Ishikawa (cell line): Measurements from ENCODE around the gene ATP13A3.
A peak's percentile ranks its signal among the peaks of the same experiment; 100 is the strongest.

Experiments
- CEBPB ChIP-seq: IDR thresholded peaks from 2 replicates; pipeline ENCODE4 v1.6.1; 2012
- CREB1 ChIP-seq: IDR thresholded peaks from 2 replicates; pipeline ENCODE4 v1.6.1; 2012; ENCODE audit warnings: low read depth
- EGR1 ChIP-seq: IDR thresholded peaks from 2 replicates; pipeline ENCODE4 v1.6.1; 2012
- EP300 ChIP-seq: IDR thresholded peaks from 2 replicates; pipeline ENCODE4 v1.6.1; 2012; ENCODE audit warnings: borderline replicate concordance
- FOXM1 ChIP-seq: IDR thresholded peaks from 2 replicates; pipeline ENCODE4 v1.6.1; 2012; ENCODE audit warnings: low read depth, borderline replicate concordance
- NFIC ChIP-seq: IDR thresholded peaks from 2 replicates; pipeline ENCODE4 v1.6.1; 2012
- RAD21 ChIP-seq: IDR thresholded peaks from 2 replicates; pipeline ENCODE4 v1.6.1; 2012; ENCODE audit warnings: low read depth
- TAF1 ChIP-seq: IDR thresholded peaks from 2 replicates; pipeline ENCODE4 v1.6.1; 2012; ENCODE audit warnings: low read depth, mild to moderate bottlenecking
- TCF12 ChIP-seq: IDR thresholded peaks from 2 replicates; pipeline ENCODE4 v1.6.1; 2012; ENCODE audit warnings: low read depth
- TEAD4 ChIP-seq: IDR thresholded peaks from 2 replicates; pipeline ENCODE4 v1.6.1; 2012
- YY1 ChIP-seq: IDR thresholded peaks from 2 replicates; pipeline ENCODE4 v1.6.1; 2012; ENCODE audit warnings: low read depth
- ZBTB7A ChIP-seq: IDR thresholded peaks from 2 replicates; pipeline ENCODE4 v1.6.1; 2012; ENCODE audit warnings: low read depth
- TF ChIP-seq, protein P1 (sequence below): IDR thresholded peaks from 2 replicates; pipeline ENCODE4 v1.6.1; 2012
- TF ChIP-seq, protein P2 (sequence below): IDR thresholded peaks from 2 replicates; pipeline ENCODE4 v1.6.1; 2012
- TF ChIP-seq, protein P3 (sequence below): IDR thresholded peaks from 2 replicates; pipeline ENCODE4 v1.6.1; 2012; ENCODE audit warnings: low read depth, mild to moderate bottlenecking

Gene ATP13A3

DNA sequence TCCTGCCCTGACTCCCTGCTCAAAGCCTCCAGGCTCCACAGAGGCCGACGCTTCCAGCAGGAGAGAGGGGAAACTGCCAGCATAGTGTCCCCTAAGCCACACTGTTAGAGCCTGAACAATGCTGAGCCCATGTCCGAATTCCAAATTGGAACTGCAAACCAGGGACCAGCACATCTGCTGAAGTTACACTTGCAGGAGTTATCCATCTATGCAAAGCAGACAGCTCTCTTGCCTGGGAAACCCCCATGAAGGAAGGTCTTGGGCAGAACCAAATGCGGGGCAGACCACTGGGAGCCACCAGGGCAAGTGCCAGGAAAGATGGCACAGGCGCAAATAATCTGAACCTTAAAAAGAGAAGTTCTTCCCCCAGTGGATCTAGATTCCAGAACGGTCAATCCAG is 117.9 kb downstream of the ATP13A3 start:
- TF ChIP-seq ZBTB7A (no peak), YY1 (no peak), TCF12 (no peak), EP300 (no peak), RAD21 (no peak), FOXM1 (no peak), EGR1 (no peak)
- TF ChIP-seq, protein P1, sequence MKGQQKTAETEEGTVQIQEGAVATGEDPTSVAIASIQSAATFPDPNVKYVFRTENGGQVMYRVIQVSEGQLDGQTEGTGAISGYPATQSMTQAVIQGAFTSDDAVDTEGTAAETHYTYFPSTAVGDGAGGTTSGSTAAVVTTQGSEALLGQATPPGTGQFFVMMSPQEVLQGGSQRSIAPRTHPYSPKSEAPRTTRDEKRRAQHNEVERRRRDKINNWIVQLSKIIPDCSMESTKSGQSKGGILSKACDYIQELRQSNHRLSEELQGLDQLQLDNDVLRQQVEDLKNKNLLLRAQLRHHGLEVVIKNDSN = no peak

DNA sequence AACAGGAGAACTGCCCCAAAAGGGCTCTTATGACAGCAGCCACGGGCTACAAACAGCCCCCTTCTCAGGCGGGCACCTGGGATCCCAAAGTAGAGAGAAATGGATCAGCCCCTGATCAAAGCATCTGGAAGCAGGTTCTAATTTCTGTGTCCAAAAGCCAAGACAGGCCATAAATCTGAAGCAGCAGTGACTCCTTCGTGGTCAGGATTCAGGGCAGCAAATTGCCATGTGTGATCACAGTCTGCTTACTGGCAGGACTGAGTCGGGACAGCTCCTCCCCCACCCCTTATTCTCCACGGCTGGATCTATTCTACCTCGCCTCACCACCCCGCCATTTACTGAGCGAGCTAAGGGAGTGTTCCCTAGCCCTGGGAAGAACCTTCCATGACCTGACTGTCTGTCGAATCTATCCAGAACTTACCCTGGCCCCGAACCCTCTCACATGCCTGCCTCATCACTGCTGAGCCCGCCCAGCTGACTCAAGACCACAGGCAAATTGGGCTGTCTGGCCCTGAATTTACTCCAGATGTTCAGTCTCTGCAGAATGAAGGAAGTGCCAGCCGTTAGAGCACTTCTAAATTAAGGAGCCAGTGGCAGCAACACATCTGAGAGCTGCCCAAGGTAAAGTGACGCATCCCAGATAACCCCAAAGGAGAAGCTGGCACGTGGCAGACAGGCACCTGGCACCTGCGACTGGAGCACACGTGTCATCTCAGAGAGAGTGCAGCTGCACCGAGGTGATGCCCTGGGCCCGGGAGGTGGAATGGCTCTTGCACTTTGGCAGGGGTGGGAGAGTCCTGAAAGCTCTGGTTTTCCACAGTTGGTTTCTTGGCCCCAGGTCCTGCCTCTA is 118.6 kb downstream of the ATP13A3 start:
- TF ChIP-seq CEBPB = no peak
- no peak for TF ChIP-seq EP300
- no peak for TF ChIP-seq ZBTB7A
- no peak for TF ChIP-seq FOXM1

DNA sequence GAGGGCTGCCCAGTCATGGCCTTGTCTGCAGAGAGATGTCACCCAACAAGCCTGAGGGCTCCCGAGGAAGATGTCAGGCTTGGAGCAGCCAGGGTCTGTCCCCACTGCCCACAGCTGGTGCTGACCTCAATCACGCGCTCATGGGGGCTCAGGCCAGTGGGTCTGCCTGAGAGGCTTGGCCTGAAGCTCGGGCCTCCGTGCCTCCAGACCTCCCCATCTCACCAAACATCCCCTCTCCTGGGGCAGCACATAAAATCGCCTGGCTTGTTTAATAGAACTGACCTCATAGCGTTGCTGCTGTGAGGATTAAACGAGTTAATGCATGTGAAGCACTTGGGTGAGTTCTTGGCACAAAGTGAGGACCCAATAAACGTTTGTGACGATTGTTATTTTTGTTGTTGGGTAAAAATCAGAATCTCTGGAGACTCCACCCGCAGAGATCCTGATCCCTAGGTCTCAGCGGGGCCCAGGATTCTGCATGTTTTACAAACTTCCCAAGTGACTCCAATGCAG is 120.8 kb downstream of the ATP13A3 start:
- TF ChIP-seq, protein P2, sequence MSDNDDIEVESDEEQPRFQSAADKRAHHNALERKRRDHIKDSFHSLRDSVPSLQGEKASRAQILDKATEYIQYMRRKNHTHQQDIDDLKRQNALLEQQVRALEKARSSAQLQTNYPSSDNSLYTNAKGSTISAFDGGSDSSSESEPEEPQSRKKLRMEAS = no peak
- TF ChIP-seq TAF1 (no peak), EP300 (no peak), CEBPB (no peak), ZBTB7A (no peak), YY1 (no peak), RAD21 (no peak), NFIC (no peak), TEAD4 (no peak), CREB1 (no peak), TCF12 (no peak), EGR1 (no peak)
- TF ChIP-seq, protein P3, sequence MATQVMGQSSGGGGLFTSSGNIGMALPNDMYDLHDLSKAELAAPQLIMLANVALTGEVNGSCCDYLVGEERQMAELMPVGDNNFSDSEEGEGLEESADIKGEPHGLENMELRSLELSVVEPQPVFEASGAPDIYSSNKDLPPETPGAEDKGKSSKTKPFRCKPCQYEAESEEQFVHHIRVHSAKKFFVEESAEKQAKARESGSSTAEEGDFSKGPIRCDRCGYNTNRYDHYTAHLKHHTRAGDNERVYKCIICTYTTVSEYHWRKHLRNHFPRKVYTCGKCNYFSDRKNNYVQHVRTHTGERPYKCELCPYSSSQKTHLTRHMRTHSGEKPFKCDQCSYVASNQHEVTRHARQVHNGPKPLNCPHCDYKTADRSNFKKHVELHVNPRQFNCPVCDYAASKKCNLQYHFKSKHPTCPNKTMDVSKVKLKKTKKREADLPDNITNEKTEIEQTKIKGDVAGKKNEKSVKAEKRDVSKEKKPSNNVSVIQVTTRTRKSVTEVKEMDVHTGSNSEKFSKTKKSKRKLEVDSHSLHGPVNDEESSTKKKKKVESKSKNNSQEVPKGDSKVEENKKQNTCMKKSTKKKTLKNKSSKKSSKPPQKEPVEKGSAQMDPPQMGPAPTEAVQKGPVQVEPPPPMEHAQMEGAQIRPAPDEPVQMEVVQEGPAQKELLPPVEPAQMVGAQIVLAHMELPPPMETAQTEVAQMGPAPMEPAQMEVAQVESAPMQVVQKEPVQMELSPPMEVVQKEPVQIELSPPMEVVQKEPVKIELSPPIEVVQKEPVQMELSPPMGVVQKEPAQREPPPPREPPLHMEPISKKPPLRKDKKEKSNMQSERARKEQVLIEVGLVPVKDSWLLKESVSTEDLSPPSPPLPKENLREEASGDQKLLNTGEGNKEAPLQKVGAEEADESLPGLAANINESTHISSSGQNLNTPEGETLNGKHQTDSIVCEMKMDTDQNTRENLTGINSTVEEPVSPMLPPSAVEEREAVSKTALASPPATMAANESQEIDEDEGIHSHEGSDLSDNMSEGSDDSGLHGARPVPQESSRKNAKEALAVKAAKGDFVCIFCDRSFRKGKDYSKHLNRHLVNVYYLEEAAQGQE = no peak

DNA sequence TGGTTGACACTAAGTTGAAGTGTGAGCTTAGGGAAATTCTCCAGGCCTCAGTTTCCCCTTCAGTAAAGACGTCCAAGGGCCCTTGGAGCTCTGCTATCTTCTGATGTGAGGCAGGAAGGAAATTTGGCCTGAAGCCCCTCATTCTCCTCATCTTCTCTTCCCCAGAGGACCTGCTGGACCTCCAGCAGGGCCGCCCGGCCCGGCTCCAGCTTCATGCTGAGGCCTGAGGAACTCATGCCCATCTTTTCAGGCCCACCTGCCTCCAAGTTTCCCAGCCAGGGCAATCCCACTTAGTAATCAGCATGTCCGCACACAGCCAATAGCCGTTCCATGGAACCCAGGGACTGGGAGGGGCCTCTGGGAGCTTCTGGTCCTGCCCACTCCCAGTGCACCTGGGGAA is 121.3 kb downstream of the ATP13A3 start:
- TF ChIP-seq ZBTB7A (no peak), TAF1 (no peak), FOXM1 (no peak), CEBPB (no peak), NFIC (no peak), TEAD4 (no peak)
- TF ChIP-seq, protein P1 = no peak

DNA sequence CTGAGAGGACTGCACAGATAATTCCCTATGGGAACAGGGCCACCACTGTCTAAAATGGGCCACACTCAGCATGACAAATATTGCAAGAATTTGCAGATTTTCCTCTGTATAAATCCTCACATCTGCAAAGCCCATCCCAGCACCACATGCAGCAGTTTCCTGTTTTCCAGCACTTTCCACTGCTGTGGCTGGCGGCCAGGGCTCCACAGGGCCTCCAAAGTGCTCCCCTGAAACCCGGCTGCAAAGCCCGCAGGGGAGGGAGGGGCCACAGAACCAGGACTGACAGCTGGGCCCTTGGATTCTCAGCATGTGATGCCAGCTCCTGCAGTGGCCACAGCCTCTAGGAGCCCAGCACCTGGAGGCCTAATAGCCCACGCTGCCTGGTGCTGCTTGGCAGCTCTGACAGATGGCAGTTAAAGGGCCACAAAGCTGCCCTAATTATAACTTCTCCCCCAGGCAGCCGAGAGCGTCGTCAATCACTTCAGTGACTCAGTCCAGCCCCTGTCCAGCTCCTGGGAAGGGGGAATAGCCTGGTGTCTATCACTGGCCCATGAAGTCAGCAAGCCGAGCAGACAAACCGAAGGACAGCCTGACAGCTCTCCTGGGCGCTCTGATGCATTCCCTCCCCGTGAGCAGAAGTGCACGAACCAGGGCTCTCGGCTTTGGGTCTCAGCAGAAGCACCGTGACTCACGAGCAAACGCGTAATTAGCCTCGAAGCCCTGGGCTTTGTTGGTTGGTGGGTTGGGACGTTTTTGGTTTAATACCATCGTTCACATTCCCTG is 122.0 kb downstream of the ATP13A3 start:
- TF ChIP-seq EP300 (0 out of 2 replicates have a peak, but pooled peaks have one; percentile 19), CEBPB (no peak), YY1 (no peak), FOXM1 (no peak), ZBTB7A (no peak), CREB1 (no peak), TAF1 (no peak), EGR1 (no peak), RAD21 (no peak), TCF12 (peak; percentile 69; the same call in 1 of the 2 replicates), TEAD4 (no peak), NFIC (peak; percentile 62; the same call in 1 of the 2 replicates)
- TF ChIP-seq, protein P2 = peak; percentile 10; the same call in 1 of the 2 replicates
- TF ChIP-seq, protein P3 = peak; percentile 30; the same call in 1 of the 2 replicates
- TF ChIP-seq, protein P1 = no peak
